Central memory CD8-positive, alpha-beta T cell (primary cell): ENCODE measurements around the gene NDE1.

ENCODE experiments used
- ATAC-seq: fragments of 150-1000 bp; cut with Tn5 transposase; replicated peaks from 2 replicates; pipeline ENCODE4 v1.10.0; 2022; ENCODE audit warnings: mild to moderate bottlenecking, moderate FRiP score, moderate number of reproducible peaks; ENCODE audit not compliant: poor library complexity, severe bottlenecking; ENCODE audit errors: extremely low read depth
- DNase-seq, 2 donors: peaks; one replicate each; pipeline ENCODE4 v3.0.0; 2021; ENCODE audit warnings: low spot score in 2 of 2
- H3K27ac Mint-ChIP-seq: one replicate; pipeline ENCODE4 v1.8.0; 2022; ENCODE audit warnings: low read depth, mild to moderate bottlenecking, moderate library complexity, mixed read lengths
- H3K27me3 Mint-ChIP-seq: one replicate; pipeline ENCODE4 v1.8.0; 2022; ENCODE audit warnings: mixed read lengths
- H3K36me3 Mint-ChIP-seq: one replicate; pipeline ENCODE4 v1.8.0; 2022; ENCODE audit warnings: mild to moderate bottlenecking, moderate library complexity, mixed read lengths; ENCODE audit not compliant: insufficient read depth
- H3K4me1 Mint-ChIP-seq: one replicate; pipeline ENCODE4 v1.8.0; 2022; ENCODE audit warnings: mixed read lengths
- H3K4me3 Mint-ChIP-seq: one replicate; pipeline ENCODE4 v1.8.0; 2022; ENCODE audit warnings: mild to moderate bottlenecking, moderate library complexity, mixed read lengths
- H3K9me3 Mint-ChIP-seq: one replicate; pipeline ENCODE4 v1.8.0; 2022; ENCODE audit warnings: mixed read lengths

Gene NDE1

DNA sequence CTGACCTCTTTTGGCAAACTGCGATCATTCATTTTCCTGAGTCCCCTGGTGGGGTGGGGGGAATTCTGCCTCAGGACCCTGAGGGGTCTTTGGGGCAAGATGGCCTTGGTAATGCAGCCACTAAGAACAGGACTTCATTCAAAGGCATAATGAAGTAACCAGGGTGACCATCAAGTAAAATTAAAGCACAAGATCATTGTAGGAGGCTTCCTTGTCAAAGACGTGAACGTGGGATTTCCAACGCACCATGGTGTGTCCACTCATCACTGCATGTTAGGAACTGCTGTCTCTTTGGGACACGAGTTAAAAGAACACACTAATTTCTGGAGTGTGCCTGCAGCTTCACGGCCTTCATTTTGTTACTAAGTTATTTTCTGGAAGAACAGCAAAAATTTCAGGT lies 51.3 kb downstream of the NDE1 start:
- DNase-seq = no peak
- peaks cover 50% of the 10 kb centered on the region for H3K36me3 Mint-ChIP-seq
- no peak overlapping the region for H3K4me3 Mint-ChIP-seq
- H3K27me3 Mint-ChIP-seq = no peaks in the 10 kb centered on the region
- no peaks in the 10 kb centered on the region for H3K9me3 Mint-ChIP-seq
- no peak overlapping the region for H3K27ac Mint-ChIP-seq
- no peak for ATAC-seq
- peaks cover 6% of the 10 kb centered on the region for H3K4me1 Mint-ChIP-seq

GRCh38 chr16:15701975-15702970 lies 52.2 kb downstream of the NDE1 start:
- H3K4me1 Mint-ChIP-seq = peaks cover 6% of the 10 kb centered on the region
- no peak overlapping the region for H3K4me3 Mint-ChIP-seq
- H3K36me3 Mint-ChIP-seq = peaks cover 41% of the 10 kb centered on the region
- DNase-seq (no peak), ATAC-seq (no peak)
- H3K27me3 Mint-ChIP-seq = no peaks in the 10 kb centered on the region
- no peak overlapping the region for H3K27ac Mint-ChIP-seq
- no peaks in the 10 kb centered on the region for H3K9me3 Mint-ChIP-seq

GRCh38 chr16:15703029-15703736 lies 53.1 kb downstream of the NDE1 start:
- Mint-ChIP-seq H3K36me3 (peaks cover 34% of the 10 kb centered on the region), H3K27ac (no peak overlapping the region), H3K4me1 (peaks cover 6% of the 10 kb centered on the region), H3K4me3 (no peak overlapping the region), H3K27me3 (no peaks in the 10 kb centered on the region), H3K9me3 (no peaks in the 10 kb centered on the region)
- no peak for DNase-seq
- no peak for ATAC-seq

- DNase-seq (peak; percentile 48 to 65), ATAC-seq (no peak)
- H3K4me1 Mint-ChIP-seq = peaks cover 6% of the 10 kb centered on the region
- H3K27ac Mint-ChIP-seq = no peak overlapping the region
- H3K9me3 Mint-ChIP-seq = no peaks in the 10 kb centered on the region
- H3K27me3 Mint-ChIP-seq = no peaks in the 10 kb centered on the region
- H3K36me3 Mint-ChIP-seq = peaks cover 28% of the 10 kb centered on the region
- no peak overlapping the region for H3K4me3 Mint-ChIP-seq
Observed at GRCh38 chr16:15704545-15704987, 54.5 kb downstream of the NDE1 start.

GRCh38 chr16:15705064-15705565 lies 55.1 kb downstream of the NDE1 start:
- no peak for ATAC-seq
- no peak overlapping the region for H3K27ac Mint-ChIP-seq
- peaks cover 22% of the 10 kb centered on the region for H3K36me3 Mint-ChIP-seq
- H3K4me3 Mint-ChIP-seq = no peak overlapping the region
- H3K9me3 Mint-ChIP-seq = no peaks in the 10 kb centered on the region
- DNase-seq = no peak
- peaks cover 6% of the 10 kb centered on the region for H3K4me1 Mint-ChIP-seq
- H3K27me3 Mint-ChIP-seq = no peaks in the 10 kb centered on the region

- Mint-ChIP-seq H3K36me3 (peaks cover 17% of the 10 kb centered on the region), H3K27me3 (no peaks in the 10 kb centered on the region), H3K4me1 (peaks cover 14% of the 10 kb centered on the region), H3K4me3 (no peak overlapping the region), H3K9me3 (no peaks in the 10 kb centered on the region), H3K27ac (no peak overlapping the region)
- DNase-seq (no peak), ATAC-seq (no peak)
Observed at GRCh38 chr16:15707332-15707731, 57.3 kb downstream of the NDE1 start.

GRCh38 chr16:15708096-15708495 lies 58.1 kb downstream of the NDE1 start:
- Mint-ChIP-seq H3K27ac (no peak overlapping the region), H3K4me3 (no peak overlapping the region), H3K9me3 (no peaks in the 10 kb centered on the region), H3K4me1 (peaks cover 21% of the 10 kb centered on the region), H3K36me3 (peaks cover 18% of the 10 kb centered on the region), H3K27me3 (no peaks in the 10 kb centered on the region)
- DNase-seq (no peak), ATAC-seq (no peak)

- ATAC-seq (no peak), DNase-seq (no peak)
- Mint-ChIP-seq H3K9me3 (no peaks in the 10 kb centered on the region), H3K4me3 (no peak overlapping the region), H3K27ac (no peak overlapping the region), H3K27me3 (no peaks in the 10 kb centered on the region), H3K36me3 (peaks cover 21% of the 10 kb centered on the region), H3K4me1 (peaks cover 30% of the 10 kb centered on the region)
Observed at GRCh38 chr16:15708997-15709396, 59.0 kb downstream of the NDE1 start.

GRCh38 chr16:15714393-15715172 lies 64.5 kb downstream of the NDE1 start:
- no peaks in the 10 kb centered on the region for H3K27me3 Mint-ChIP-seq
- H3K27ac Mint-ChIP-seq = peak overlapping the region; percentile 9
- no peak overlapping the region for H3K4me3 Mint-ChIP-seq
- ATAC-seq (no peak), DNase-seq (no peak)
- H3K4me1 Mint-ChIP-seq = peaks cover 28% of the 10 kb centered on the region
- no peaks in the 10 kb centered on the region for H3K9me3 Mint-ChIP-seq
- H3K36me3 Mint-ChIP-seq = peaks cover 23% of the 10 kb centered on the region

- Mint-ChIP-seq H3K36me3 (peaks cover 23% of the 10 kb centered on the region), H3K4me1 (peaks cover 28% of the 10 kb centered on the region), H3K4me3 (no peak overlapping the region), H3K9me3 (no peaks in the 10 kb centered on the region), H3K27me3 (no peaks in the 10 kb centered on the region), H3K27ac (no peak overlapping the region)
- no peak for ATAC-seq
- no peak for DNase-seq
Observed at GRCh38 chr16:15715221-15715620, 65.2 kb downstream of the NDE1 start.

- no peak for DNase-seq
- ATAC-seq = no peak
- Mint-ChIP-seq H3K27me3 (no peaks in the 10 kb centered on the region), H3K4me3 (no peak overlapping the region), H3K4me1 (peaks cover 33% of the 10 kb centered on the region), H3K36me3 (peaks cover 20% of the 10 kb centered on the region), H3K9me3 (no peaks in the 10 kb centered on the region), H3K27ac (no peak overlapping the region)
Observed at GRCh38 chr16:15716694-15717447, 66.8 kb downstream of the NDE1 start.
